ENCODE measurements around the gene SUV39H2.

DNA sequence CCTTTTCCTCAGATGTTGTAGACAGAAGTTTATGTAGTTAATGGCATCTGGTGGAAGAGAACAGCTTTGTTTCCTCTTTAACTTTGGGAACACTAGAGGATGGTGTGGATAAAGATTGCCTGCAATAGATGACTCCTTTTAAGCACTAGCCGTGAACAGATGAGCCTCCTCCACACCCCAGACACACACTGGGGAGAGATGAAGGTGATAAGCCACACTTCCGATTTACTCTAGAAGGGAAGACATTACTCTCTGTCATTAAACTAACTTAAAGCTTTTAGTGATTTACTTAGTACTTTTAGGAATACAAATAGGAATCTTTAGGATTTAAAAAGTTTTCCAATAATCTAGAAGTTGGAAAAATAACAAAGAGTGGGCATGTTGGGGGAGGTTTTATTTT lies 33.7 kb upstream of the SUV39H2 start:
- TF ChIP-seq POLR2AphosphoS5 (IDR thresholded peaks at IDR 0.05; ENCODE audit: low read depth, low read length), result no peak
- TF ChIP-seq, protein P1, sequence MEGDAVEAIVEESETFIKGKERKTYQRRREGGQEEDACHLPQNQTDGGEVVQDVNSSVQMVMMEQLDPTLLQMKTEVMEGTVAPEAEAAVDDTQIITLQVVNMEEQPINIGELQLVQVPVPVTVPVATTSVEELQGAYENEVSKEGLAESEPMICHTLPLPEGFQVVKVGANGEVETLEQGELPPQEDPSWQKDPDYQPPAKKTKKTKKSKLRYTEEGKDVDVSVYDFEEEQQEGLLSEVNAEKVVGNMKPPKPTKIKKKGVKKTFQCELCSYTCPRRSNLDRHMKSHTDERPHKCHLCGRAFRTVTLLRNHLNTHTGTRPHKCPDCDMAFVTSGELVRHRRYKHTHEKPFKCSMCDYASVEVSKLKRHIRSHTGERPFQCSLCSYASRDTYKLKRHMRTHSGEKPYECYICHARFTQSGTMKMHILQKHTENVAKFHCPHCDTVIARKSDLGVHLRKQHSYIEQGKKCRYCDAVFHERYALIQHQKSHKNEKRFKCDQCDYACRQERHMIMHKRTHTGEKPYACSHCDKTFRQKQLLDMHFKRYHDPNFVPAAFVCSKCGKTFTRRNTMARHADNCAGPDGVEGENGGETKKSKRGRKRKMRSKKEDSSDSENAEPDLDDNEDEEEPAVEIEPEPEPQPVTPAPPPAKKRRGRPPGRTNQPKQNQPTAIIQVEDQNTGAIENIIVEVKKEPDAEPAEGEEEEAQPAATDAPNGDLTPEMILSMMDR (IDR thresholded peaks at IDR 0.05), result no peak
- TF ChIP-seq, protein P2, sequence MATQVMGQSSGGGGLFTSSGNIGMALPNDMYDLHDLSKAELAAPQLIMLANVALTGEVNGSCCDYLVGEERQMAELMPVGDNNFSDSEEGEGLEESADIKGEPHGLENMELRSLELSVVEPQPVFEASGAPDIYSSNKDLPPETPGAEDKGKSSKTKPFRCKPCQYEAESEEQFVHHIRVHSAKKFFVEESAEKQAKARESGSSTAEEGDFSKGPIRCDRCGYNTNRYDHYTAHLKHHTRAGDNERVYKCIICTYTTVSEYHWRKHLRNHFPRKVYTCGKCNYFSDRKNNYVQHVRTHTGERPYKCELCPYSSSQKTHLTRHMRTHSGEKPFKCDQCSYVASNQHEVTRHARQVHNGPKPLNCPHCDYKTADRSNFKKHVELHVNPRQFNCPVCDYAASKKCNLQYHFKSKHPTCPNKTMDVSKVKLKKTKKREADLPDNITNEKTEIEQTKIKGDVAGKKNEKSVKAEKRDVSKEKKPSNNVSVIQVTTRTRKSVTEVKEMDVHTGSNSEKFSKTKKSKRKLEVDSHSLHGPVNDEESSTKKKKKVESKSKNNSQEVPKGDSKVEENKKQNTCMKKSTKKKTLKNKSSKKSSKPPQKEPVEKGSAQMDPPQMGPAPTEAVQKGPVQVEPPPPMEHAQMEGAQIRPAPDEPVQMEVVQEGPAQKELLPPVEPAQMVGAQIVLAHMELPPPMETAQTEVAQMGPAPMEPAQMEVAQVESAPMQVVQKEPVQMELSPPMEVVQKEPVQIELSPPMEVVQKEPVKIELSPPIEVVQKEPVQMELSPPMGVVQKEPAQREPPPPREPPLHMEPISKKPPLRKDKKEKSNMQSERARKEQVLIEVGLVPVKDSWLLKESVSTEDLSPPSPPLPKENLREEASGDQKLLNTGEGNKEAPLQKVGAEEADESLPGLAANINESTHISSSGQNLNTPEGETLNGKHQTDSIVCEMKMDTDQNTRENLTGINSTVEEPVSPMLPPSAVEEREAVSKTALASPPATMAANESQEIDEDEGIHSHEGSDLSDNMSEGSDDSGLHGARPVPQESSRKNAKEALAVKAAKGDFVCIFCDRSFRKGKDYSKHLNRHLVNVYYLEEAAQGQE (IDR thresholded peaks at IDR 0.05; ENCODE audit: insufficient read depth in 1 of 2, low read depth in 2 of 2, low read length in 1 of 2), result no peak
- TF ChIP-seq SIN3A (IDR thresholded peaks at IDR 0.05; ENCODE audit: borderline replicate concordance, insufficient read depth, low read depth, low read length), result no peak

Data from Panc1 (cell line).